H1 (cell line): ENCODE results near the gene P2RY8. TPM values are rescaled to one million over a fixed set of nuclear protein-coding genes. Genes with fewer than 3 reads are reported as not detected.

Experiments
- BACH1 ChIP-seq: IDR thresholded peaks from 2 replicates; pipeline ENCODE4 v1.6.1; 2012; ENCODE audit warnings: low read length, improper control_type of control experiment
- CBX8 ChIP-seq: fragments of 300-800, 300-1000 bp; sonication (generic); IDR thresholded peaks from 2 replicates; pipeline ENCODE4 v1.7.1; 2016; ENCODE audit warnings: low read depth, low read length, borderline replicate concordance
- E2F6 ChIP-seq: IDR thresholded peaks from 2 replicates; pipeline ENCODE4 v1.6.1; 2012; ENCODE audit warnings: inconsistent platforms
- EGR1 ChIP-seq: IDR thresholded peaks from 2 replicates; pipeline ENCODE4 v1.6.1; 2011; ENCODE audit warnings: low read depth, low read length, borderline replicate concordance
- EP300 ChIP-seq, 2 experiments: IDR thresholded peaks; 1 replicate in 1 of 2; 2 replicates in 1 of 2; pipeline ENCODE4 v1.6.1; 2011 to 2012; ENCODE audit warnings: low read depth in 2 of 2, low read length in 2 of 2, mild to moderate bottlenecking in 2 of 2, borderline replicate concordance in 1 of 2, inconsistent platforms in 1 of 2, moderate library complexity in 1 of 2
- HDAC2 ChIP-seq, 2 experiments: fragments of 300-600 bp in 1 of 2; sonication (generic) in 1 of 2; IDR thresholded peaks; 2 replicates each; pipeline ENCODE4 v1.6.1; 2011 to 2012; ENCODE audit warnings: low read depth in 2 of 2, low read length in 2 of 2, mild to moderate bottlenecking in 2 of 2, moderate library complexity in 2 of 2, borderline replicate concordance in 1 of 2, inconsistent platforms in 1 of 2
- MAX ChIP-seq: IDR thresholded peaks from 2 replicates; pipeline ENCODE4 v1.6.1; 2012; ENCODE audit warnings: inconsistent platforms
- NANOG ChIP-seq: IDR thresholded peaks from 2 replicates; pipeline ENCODE4 v1.6.1; 2011; ENCODE audit warnings: low read length, low read depth, mild to moderate bottlenecking, inconsistent platforms; ENCODE audit not compliant: insufficient read depth, poor library complexity, severe bottlenecking
- PHF8 ChIP-seq: fragments of 200-600 bp; sonication (generic); conservative IDR thresholded peaks from 2 replicates; pipeline ENCODE4 v1.7.1; 2012; ENCODE audit warnings: low read depth, mild to moderate bottlenecking, inconsistent platforms, low read length, moderate library complexity
- POLR2A ChIP-seq, 2 experiments: IDR thresholded peaks; 1 replicate in 1 of 2; 2 replicates in 1 of 2; pipeline ENCODE4 v1.6.1; 2011; ENCODE audit warnings: low read depth in 2 of 2, low read length in 2 of 2, mild to moderate bottlenecking in 2 of 2; ENCODE audit errors: control extremely low read depth in 1 of 2
- RBBP5 ChIP-seq: IDR thresholded peaks from 2 replicates; pipeline ENCODE4 v1.7.1; 2012; ENCODE audit warnings: low read depth, mild to moderate bottlenecking, inconsistent platforms, low read length, moderate library complexity, borderline replicate concordance
- SIN3A ChIP-seq, 2 experiments: IDR thresholded peaks in 1 of 2; conservative IDR thresholded peaks in 1 of 2; 2 replicates each; pipeline ENCODE4 v1.6.1; 2011 to 2012; ENCODE audit warnings: low read length in 2 of 2, improper control_type of control experiment in 1 of 2, low read depth in 1 of 2, mild to moderate bottlenecking in 1 of 2
- SIRT6 ChIP-seq: IDR thresholded peaks from one replicate; pipeline ENCODE4 v1.7.1; 2012; ENCODE audit warnings: low read length, inconsistent platforms
- SP1 ChIP-seq: IDR thresholded peaks from 2 replicates; pipeline ENCODE4 v1.6.1; 2011; ENCODE audit warnings: low read depth, low read length
- SP4 ChIP-seq: IDR thresholded peaks from 2 replicates; pipeline ENCODE4 v1.6.1; 2012; ENCODE audit warnings: low read length, inconsistent platforms
- TAF1 ChIP-seq: IDR thresholded peaks from 2 replicates; pipeline ENCODE4 v1.6.1; 2011; ENCODE audit warnings: mild to moderate bottlenecking, low read depth, low read length
- TBP ChIP-seq: IDR thresholded peaks from 2 replicates; pipeline ENCODE4 v1.6.1; 2011; ENCODE audit warnings: low read depth, low read length, improper control_type of control experiment
- polyA plus RNA-seq, 7 experiments: library from polyadenylated mRNA; depleted of rRNA in 3 of 7; stranded (reverse) in 5 of 7; unstranded in 2 of 7; fragments of >200 nt in 5 of 7; fragments of 200-250 nt in 2 of 7; gene quantifications; 1 replicate in 5 of 7; 2 replicates in 1 of 7; 4 replicates in 1 of 7; pipeline versions ENCODE4 v1.2.1 to v1.2.3, GENCODE V29; 2011 to 2013; ENCODE audit warnings: missing spikeins in 2 of 7, mixed read lengths in 2 of 7
- total RNA-seq: library from RNA; stranded (reverse); fragmentation: NEBNext Ultra II Directional; extraction: Animal tissue kit (Norgen Biotek cat#: 25700); gene quantifications from 2 replicates; pipeline ENCODE4 v1.2.1, GENCODE V29; 2021

P2RY8 gene
- total and polyA plus RNA-seq, 2 of the 8 experiments (the other 6 are each of a cell fraction or from before 2014, with no cell fraction given), result 0.09 to 0.15 TPM

GRCh38 chrX:1452516-1453394, 84.2 kb downstream of the P2RY8 start, which contains the start of gene ASMTL (continued):
- TF ChIP-seq E2F6, result peak; percentile 33; the same call in 1 of the 2 replicates
- TF ChIP-seq CBX8, result no peak
- peak; percentile 92 for TF ChIP-seq TBP
- 0 out of 4 replicates have a peak, but pooled peaks of 1 of the 2 experiments have one; percentile 31 for TF ChIP-seq HDAC2 (IDR thresholded peaks at IDR 0.05; ENCODE audit: borderline replicate concordance in 1 of 2, low read depth in 2 of 2, low read length in 2 of 2)
- TF ChIP-seq BACH1, result peak; percentile 92
- TF ChIP-seq RBBP5, result peak; percentile 52; the same call in 1 of the 2 replicates
- no peak for TF ChIP-seq NANOG
- peak; percentile 13; the same call in 1 of the 2 replicates for TF ChIP-seq EGR1
- peak; percentile 98 for TF ChIP-seq TAF1
- TF ChIP-seq EP300 (IDR thresholded peaks at IDR 0.05; ENCODE audit: borderline replicate concordance in 1 of 2, low read depth in 2 of 2, low read length in 2 of 2), result no peak
- peak in 1 of 2 experiments; percentile 91; a peak in 2 of 3 replicates for TF ChIP-seq POLR2A (IDR thresholded peaks at IDR 0.05; ENCODE audit: control extremely low read depth in 1 of 2, low read depth in 2 of 2, low read length in 2 of 2)
- TF ChIP-seq MAX, result peak; percentile 27
- peak; percentile 95 for TF ChIP-seq PHF8
- TF ChIP-seq SIN3A (conservative IDR thresholded peaks at IDR 0.05 in 1 of 2, IDR thresholded peaks at IDR 0.05 in 1 of 2; ENCODE audit: low read depth in 1 of 2, low read length in 2 of 2), result peak; percentile 53 to 75; a peak in 2 of 4 replicates
- TF ChIP-seq SP4, result peak; percentile 86
- peak; percentile 75; the same call in 1 of the 2 replicates for TF ChIP-seq SP1
- no peak for TF ChIP-seq SIRT6
